Endothelial cell (in vitro differentiated cells): ENCODE measurements around the gene MAP7D1. TPM values are rescaled to one million over a fixed set of nuclear protein-coding genes. Genes with fewer than 3 reads are reported as not detected.

ENCODE experiments used
- DNase-seq: peaks from one replicate; pipeline ENCODE4 v3.0.0; 2021; ENCODE audit warnings: low spot score
- H3K27ac Mint-ChIP-seq: one replicate; pipeline ENCODE4 v1.8.0; 2021; ENCODE audit warnings: mixed read lengths, inconsistent platforms; ENCODE audit not compliant: unreplicated experiment
- H3K27me3 Mint-ChIP-seq: one replicate; pipeline ENCODE4 v1.8.0; 2021; ENCODE audit warnings: mild to moderate bottlenecking, moderate library complexity, mixed read lengths, inconsistent platforms; ENCODE audit not compliant: unreplicated experiment
- H3K36me3 Mint-ChIP-seq: one replicate; pipeline ENCODE4 v1.8.0; 2021; ENCODE audit warnings: mild to moderate bottlenecking, low read depth, mixed read lengths, inconsistent platforms; ENCODE audit not compliant: unreplicated experiment
- H3K4me1 Mint-ChIP-seq: one replicate; pipeline ENCODE4 v1.8.0; 2021; ENCODE audit warnings: mild to moderate bottlenecking, mixed read lengths, inconsistent platforms; ENCODE audit not compliant: unreplicated experiment
- H3K4me3 Mint-ChIP-seq: one replicate; pipeline ENCODE4 v1.8.0; 2021; ENCODE audit warnings: mild to moderate bottlenecking, mixed read lengths, inconsistent platforms; ENCODE audit not compliant: unreplicated experiment
- H3K9me3 Mint-ChIP-seq: one replicate; pipeline ENCODE4 v1.8.0; 2021; ENCODE audit warnings: mixed read lengths, inconsistent platforms; ENCODE audit not compliant: unreplicated experiment
- total RNA-seq: library from RNA; stranded (reverse); fragmentation: NEBNext Ultra II Directional; extraction: Animal tissue kit (Norgen Biotek cat#: 25700); gene quantifications from one replicate; pipeline ENCODE4 v1.2.1, GENCODE V29; 2021; ENCODE audit not compliant: unreplicated experiment
- TF ChIP-seq, protein P1 (sequence below): fragments of 200-600 bp; sonication (generic); IDR thresholded peaks from one replicate; pipeline ENCODE4 v1.5.0; 2021; ENCODE audit warnings: antibody characterized with exemption; ENCODE audit not compliant: unreplicated experiment

MAP7D1 gene
- total RNA-seq, 1 donor from 2014 or later: 189 TPM

DNA sequence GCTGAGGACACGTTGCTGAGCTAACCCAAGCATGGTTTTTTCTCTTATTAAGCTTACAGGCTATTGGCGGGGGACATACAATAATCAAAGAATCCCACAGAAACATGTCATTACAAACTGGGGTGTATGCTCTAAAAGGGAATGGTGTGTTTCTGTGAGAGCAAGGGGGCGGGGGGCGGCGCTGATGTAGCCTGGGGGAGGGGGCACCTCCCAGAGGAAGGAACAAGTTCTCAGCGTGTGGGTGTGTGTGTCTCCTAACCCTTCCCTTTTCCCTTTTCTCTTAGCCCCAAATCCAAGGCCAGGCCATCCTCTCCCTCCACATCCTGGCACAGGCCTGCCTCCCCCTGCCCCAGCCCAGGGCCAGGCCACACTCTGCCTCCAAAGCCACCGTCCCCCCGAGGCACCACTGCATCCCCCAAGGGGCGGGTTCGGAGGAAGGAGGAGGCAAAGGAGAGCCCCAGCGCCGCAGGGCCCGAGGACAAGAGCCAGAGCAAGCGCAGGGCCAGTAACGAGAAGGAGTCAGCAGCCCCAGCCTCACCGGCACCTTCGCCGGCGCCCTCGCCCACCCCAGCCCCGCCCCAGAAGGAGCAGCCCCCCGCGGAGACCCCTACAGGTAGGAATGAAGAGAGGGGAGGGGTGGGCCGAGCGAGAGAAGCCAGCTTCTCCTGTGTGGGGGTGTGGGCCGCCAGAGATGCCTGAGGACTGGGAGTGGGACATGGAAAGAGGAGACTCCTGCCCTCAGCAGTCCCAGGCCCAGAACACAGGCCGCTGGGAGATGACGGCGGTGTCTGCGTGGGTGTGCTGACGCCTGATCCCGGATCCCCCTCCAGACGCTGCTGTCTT is 21.9 kb downstream of the MAP7D1 start:
- H3K27me3 Mint-ChIP-seq: peaks cover 16% of the 10 kb centered on the region
- TF ChIP-seq, protein P1, sequence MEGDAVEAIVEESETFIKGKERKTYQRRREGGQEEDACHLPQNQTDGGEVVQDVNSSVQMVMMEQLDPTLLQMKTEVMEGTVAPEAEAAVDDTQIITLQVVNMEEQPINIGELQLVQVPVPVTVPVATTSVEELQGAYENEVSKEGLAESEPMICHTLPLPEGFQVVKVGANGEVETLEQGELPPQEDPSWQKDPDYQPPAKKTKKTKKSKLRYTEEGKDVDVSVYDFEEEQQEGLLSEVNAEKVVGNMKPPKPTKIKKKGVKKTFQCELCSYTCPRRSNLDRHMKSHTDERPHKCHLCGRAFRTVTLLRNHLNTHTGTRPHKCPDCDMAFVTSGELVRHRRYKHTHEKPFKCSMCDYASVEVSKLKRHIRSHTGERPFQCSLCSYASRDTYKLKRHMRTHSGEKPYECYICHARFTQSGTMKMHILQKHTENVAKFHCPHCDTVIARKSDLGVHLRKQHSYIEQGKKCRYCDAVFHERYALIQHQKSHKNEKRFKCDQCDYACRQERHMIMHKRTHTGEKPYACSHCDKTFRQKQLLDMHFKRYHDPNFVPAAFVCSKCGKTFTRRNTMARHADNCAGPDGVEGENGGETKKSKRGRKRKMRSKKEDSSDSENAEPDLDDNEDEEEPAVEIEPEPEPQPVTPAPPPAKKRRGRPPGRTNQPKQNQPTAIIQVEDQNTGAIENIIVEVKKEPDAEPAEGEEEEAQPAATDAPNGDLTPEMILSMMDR: no peak
- DNase-seq: no peak
- H3K4me1 Mint-ChIP-seq: peaks cover 25% of the 10 kb centered on the region
- no peak overlapping the region for H3K4me3 Mint-ChIP-seq
- H3K9me3 Mint-ChIP-seq: no peaks in the 10 kb centered on the region
- H3K36me3 Mint-ChIP-seq: peaks cover 55% of the 10 kb centered on the region
- H3K27ac Mint-ChIP-seq: peak overlapping the region; percentile 24

DNA sequence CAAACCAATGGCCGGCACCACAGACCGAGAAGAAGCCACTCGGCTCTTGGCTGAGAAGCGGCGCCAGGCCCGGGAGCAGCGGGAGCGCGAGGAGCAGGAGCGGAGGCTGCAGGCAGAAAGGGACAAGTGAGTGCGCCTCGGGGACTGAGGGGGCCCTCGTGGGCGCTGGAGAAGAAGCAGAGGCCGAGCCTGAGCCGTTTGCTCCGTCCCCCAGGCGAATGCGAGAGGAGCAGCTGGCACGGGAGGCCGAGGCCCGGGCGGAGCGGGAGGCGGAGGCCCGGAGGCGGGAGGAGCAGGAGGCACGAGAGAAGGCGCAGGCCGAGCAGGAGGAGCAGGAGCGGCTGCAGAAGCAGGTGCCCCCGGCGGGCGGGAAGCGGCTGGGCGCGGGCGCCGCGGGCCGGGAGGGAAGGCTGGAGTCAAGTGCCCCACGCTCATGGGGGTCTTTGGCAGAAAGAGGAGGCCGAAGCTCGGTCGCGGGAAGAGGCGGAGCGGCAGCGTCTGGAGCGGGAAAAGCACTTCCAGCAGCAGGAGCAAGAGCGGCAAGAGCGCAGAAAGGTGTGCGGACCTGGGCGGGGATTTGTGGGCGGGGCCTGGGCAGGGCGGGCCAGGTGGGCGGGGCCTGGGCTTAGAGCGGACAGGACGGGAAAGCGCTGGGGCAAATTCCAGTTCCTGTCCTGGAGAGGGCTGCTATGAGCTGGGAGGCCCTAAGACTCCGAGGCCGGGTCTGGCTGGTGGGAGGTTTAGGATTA is 22.7 kb downstream of the MAP7D1 start:
- Mint-ChIP-seq H3K27ac (no peak overlapping the region), H3K36me3 (peaks cover 55% of the 10 kb centered on the region), H3K4me1 (peaks cover 20% of the 10 kb centered on the region), H3K9me3 (no peaks in the 10 kb centered on the region), H3K4me3 (peak overlapping the region; percentile 53), H3K27me3 (peaks cover 14% of the 10 kb centered on the region)
- TF ChIP-seq, protein P1: no peak
- DNase-seq: peak; percentile 53

DNA sequence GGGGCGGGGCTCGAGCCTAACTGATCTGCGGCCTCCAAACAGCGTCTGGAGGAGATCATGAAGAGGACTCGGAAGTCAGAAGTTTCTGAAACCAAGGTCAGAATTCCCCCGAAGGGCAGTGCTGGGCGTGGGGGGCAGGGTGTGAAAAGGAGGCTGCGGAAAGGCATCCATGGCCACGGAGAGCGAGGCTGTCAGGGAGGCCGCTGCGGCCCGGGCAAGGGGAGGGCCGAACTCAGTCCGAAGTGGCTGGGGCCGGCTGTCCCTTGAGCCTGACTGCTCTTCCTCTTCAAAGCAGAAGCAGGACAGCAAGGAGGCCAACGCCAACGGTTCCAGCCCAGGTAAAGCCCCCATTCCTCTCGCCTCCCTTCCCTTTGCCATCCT is 23.2 kb downstream of the MAP7D1 start:
- no peak for DNase-seq
- Mint-ChIP-seq H3K36me3 (peaks cover 50% of the 10 kb centered on the region), H3K27ac (no peak overlapping the region), H3K9me3 (no peaks in the 10 kb centered on the region), H3K27me3 (peaks cover 13% of the 10 kb centered on the region), H3K4me1 (peaks cover 16% of the 10 kb centered on the region), H3K4me3 (peak overlapping the region; percentile 53)
- TF ChIP-seq, protein P1: no peak

- Mint-ChIP-seq H3K4me1 (peaks cover 12% of the 10 kb centered on the region), H3K27ac (no peak overlapping the region), H3K4me3 (no peak overlapping the region), H3K27me3 (peaks cover 15% of the 10 kb centered on the region), H3K36me3 (peaks cover 36% of the 10 kb centered on the region), H3K9me3 (no peaks in the 10 kb centered on the region)
- TF ChIP-seq, protein P1: no peak
- DNase-seq: no peak
Measured at GRCh38 chr1:36182734-36183133, 26.8 kb downstream of the MAP7D1 start.
